ENCODE data around the gene PLCL1. TPM values are rescaled to one million over a fixed set of nuclear protein-coding genes. Genes with fewer than 3 reads are reported as not detected.

Gene PLCL1
- total and polyA plus RNA-seq, 10 of the 15 experiments (the other 5 are each of a cell fraction or from before 2014, with no cell fraction given): 0.03 to 1.5 (median 0.22) TPM

DNA sequence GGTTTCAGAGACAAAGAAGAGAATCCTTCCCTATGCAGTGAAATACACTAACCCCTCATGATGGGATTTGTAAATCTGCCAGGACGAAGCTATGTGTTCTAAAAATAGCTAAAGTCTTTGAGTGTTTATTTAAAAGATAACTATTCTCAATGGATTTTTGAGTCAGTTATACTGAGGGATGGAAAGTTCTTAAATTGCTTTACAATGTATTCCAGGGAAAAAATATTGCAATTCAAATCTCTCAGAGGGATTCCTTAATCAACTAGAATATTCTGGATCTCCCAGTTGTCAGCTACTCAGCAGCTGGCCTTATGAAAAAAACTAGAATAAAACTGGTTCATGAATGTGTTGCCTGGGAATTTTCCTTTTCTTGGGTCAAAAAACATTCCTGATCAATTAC, 312.4 kb downstream of the PLCL1 start:
- ChIA-PET CTCF (interaction anchor here (0.6 to 2.9 kb wide), 4 partner anchors 9 to 664 kb away, joined by 3 to 21 read pairs (median 6); no protein-coding TSS in a partner anchor), POLR2A (interaction anchor here (0.6 kb wide), 1 partner anchor 162 kb away, joined by 3 read pairs; no protein-coding TSS in a partner anchor), RAD21 (ENCODE audit: unreplicated experiment) (interaction anchor here (0.8 to 1.1 kb wide), 2 partner anchors 10 to 11 kb away, joined by 3 to 4 read pairs; no protein-coding TSS in a partner anchor), SMC1A (ENCODE audit: uncharacterized antibody, unreplicated experiment) (interaction anchor here (0.9 to 2.6 kb wide), 9 partner anchors 9 to 308 kb away, joined by 3 to 16 read pairs (median 4); no protein-coding TSS in a partner anchor)
- no peak overlapping the region for H3K4me3 ChIP-seq
- no peak overlapping the region for H3K27ac ChIP-seq (ENCODE audit: control insufficient read depth, insufficient read depth)
- no peak overlapping the region for H3K9ac ChIP-seq (ENCODE audit: control insufficient read depth, insufficient read depth, low read length)
- no peaks in the 10 kb centered on the region for H3K79me2 ChIP-seq (ENCODE audit: control insufficient read depth, insufficient read depth, low read length)
- no peaks in the 10 kb centered on the region for H3K9me3 ChIP-seq (replicated peaks; ENCODE audit: control insufficient read depth, insufficient read depth, low read length)
- in situ Hi-C loops (cut with MboI) (no loop called here), intact Hi-C loops (cut with micrococcal nuclease; ENCODE audit: unreplicated experiment) (no loop called here)
- 0% methylated on average over 1 of the region's 1 CpG for WGBS (ENCODE audit: insufficient coverage, insufficient replicate concordance, low lambda C conversion rate, missing lambda C conversion rate)
- FAIRE-seq (no peak), DNase-seq (ENCODE audit: low read depth, low spot score) (no peak), ATAC-seq (no peak)
- H3K27me3 ChIP-seq (replicated peaks in 1 of 2; ENCODE audit: control insufficient read depth in 2 of 2, insufficient read depth in 2 of 2, low read length in 1 of 2): no peaks in the 10 kb centered on the region
- no peaks in the 10 kb centered on the region for H4K20me1 ChIP-seq (ENCODE audit: control insufficient read depth, insufficient read depth)
- no peak overlapping the region for H3K4me2 ChIP-seq (ENCODE audit: control insufficient read depth, insufficient read depth)
- no peaks in the 10 kb centered on the region for H3K36me3 ChIP-seq (ENCODE audit: control insufficient read depth in 2 of 2, insufficient read depth in 2 of 2, low read length in 1 of 2)
- no peak overlapping the region for H2AFZ ChIP-seq (ENCODE audit: control insufficient read depth, low read depth, low read length)
- BruUV-seq (replicated peaks): no TSS peak
- H3K4me1 ChIP-seq (ENCODE audit: control insufficient read depth, insufficient read depth, low read length): no peaks in the 10 kb centered on the region
- TF ChIP-seq, protein P1, sequence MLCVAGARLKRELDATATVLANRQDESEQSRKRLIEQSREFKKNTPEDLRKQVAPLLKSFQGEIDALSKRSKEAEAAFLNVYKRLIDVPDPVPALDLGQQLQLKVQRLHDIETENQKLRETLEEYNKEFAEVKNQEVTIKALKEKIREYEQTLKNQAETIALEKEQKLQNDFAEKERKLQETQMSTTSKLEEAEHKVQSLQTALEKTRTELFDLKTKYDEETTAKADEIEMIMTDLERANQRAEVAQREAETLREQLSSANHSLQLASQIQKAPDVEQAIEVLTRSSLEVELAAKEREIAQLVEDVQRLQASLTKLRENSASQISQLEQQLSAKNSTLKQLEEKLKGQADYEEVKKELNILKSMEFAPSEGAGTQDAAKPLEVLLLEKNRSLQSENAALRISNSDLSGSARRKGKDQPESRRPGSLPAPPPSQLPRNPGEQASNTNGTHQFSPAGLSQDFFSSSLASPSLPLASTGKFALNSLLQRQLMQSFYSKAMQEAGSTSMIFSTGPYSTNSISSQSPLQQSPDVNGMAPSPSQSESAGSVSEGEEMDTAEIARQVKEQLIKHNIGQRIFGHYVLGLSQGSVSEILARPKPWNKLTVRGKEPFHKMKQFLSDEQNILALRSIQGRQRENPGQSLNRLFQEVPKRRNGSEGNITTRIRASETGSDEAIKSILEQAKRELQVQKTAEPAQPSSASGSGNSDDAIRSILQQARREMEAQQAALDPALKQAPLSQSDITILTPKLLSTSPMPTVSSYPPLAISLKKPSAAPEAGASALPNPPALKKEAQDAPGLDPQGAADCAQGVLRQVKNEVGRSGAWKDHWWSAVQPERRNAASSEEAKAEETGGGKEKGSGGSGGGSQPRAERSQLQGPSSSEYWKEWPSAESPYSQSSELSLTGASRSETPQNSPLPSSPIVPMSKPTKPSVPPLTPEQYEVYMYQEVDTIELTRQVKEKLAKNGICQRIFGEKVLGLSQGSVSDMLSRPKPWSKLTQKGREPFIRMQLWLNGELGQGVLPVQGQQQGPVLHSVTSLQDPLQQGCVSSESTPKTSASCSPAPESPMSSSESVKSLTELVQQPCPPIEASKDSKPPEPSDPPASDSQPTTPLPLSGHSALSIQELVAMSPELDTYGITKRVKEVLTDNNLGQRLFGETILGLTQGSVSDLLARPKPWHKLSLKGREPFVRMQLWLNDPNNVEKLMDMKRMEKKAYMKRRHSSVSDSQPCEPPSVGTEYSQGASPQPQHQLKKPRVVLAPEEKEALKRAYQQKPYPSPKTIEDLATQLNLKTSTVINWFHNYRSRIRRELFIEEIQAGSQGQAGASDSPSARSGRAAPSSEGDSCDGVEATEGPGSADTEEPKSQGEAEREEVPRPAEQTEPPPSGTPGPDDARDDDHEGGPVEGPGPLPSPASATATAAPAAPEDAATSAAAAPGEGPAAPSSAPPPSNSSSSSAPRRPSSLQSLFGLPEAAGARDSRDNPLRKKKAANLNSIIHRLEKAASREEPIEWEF (IDR thresholded peaks at IDR 0.05; ENCODE audit: insufficient replicate concordance, low read depth, low read length): no peak
- TF ChIP-seq ETV6 (conservative IDR thresholded peaks at IDR 0.05 in 1 of 2, IDR thresholded peaks at IDR 0.05 in 1 of 2; ENCODE audit: borderline replicate concordance in 1 of 2, low read depth in 1 of 2) (no peak), NR2C2 (IDR thresholded peaks at IDR 0.05; ENCODE audit: borderline replicate concordance, control insufficient read depth, insufficient read length, low read depth) (no peak), TBL1XR1 (IDR thresholded peaks at IDR 0.05; ENCODE audit: low read depth, low read length) (no peak), BRCA1 (IDR thresholded peaks at IDR 0.05; ENCODE audit: low read depth, low read length) (no peak), RBBP5 (conservative IDR thresholded peaks at IDR 0.05) (no peak), JUND (IDR thresholded peaks at IDR 0.05; ENCODE audit: low read depth, low read length) (no peak), SUPT20H (IDR thresholded peaks at IDR 0.05; ENCODE audit: borderline replicate concordance, control insufficient read depth, low read depth, low read length) (no peak), GATAD2B (conservative IDR thresholded peaks at IDR 0.05; ENCODE audit: low read depth) (no peak), TCF3 (IDR thresholded peaks at IDR 0.05; ENCODE audit: borderline replicate concordance, insufficient read depth, low read depth, low read length) (no peak), CBX5 (IDR thresholded peaks at IDR 0.05; ENCODE audit: low read depth) (no peak), TCF12 (IDR thresholded peaks at IDR 0.05; ENCODE audit: low read depth, low read length) (no peak), BACH1 (IDR thresholded peaks at IDR 0.05; ENCODE audit: borderline replicate concordance) (no peak), CEBPB (IDR thresholded peaks at IDR 0.05; ENCODE audit: borderline replicate concordance in 1 of 2, low read depth in 2 of 2, low read length in 2 of 2) (no peak), NFIC (IDR thresholded peaks at IDR 0.05; ENCODE audit: low read depth, low read length) (no peak), HCFC1 (IDR thresholded peaks at IDR 0.05; ENCODE audit: low read length) (no peak), ZNF622 (IDR thresholded peaks at IDR 0.05) (no peak), ASH2L (IDR thresholded peaks at IDR 0.05; ENCODE audit: borderline replicate concordance, low read depth) (no peak)
- TF ChIP-seq, protein P2, sequence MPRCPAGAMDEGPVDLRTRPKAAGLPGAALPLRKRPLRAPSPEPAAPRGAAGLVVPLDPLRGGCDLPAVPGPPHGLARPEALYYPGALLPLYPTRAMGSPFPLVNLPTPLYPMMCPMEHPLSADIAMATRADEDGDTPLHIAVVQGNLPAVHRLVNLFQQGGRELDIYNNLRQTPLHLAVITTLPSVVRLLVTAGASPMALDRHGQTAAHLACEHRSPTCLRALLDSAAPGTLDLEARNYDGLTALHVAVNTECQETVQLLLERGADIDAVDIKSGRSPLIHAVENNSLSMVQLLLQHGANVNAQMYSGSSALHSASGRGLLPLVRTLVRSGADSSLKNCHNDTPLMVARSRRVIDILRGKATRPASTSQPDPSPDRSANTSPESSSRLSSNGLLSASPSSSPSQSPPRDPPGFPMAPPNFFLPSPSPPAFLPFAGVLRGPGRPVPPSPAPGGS (IDR thresholded peaks at IDR 0.05; ENCODE audit: borderline replicate concordance, insufficient read depth, low read depth, low read length, poor library complexity, severe bottlenecking): no peak
